HepG2 (cell line): ENCODE results near the gene TAF12. TPM values are rescaled to one million over a fixed set of nuclear protein-coding genes. Genes with fewer than 3 reads are reported as not detected.

Experiments used
- ATF7 ChIP-seq, 2 experiments: fragments of 450-650 bp in 1 of 2; sonication (generic) in 1 of 2; formaldehyde crosslinking in 1 of 2; IDR thresholded peaks; 2 replicates each; pipeline versions ENCODE4 v1.4.0 to v1.6.1; 2016 to 2020; ENCODE audit warnings: antibody characterized with exemption in 1 of 2, mild to moderate bottlenecking in 1 of 2, missing genetic modification reagents in 1 of 2
- ATF7-NPFF ChIP-seq: sonication (generic); formaldehyde crosslinking; IDR thresholded peaks from 2 replicates; pipeline ENCODE4 v1.8.1; 2023; ENCODE audit warnings: mild to moderate bottlenecking, low read depth, missing genetic modification reagents, moderate library complexity
- CREM ChIP-seq, 2 experiments: sonication (generic) in 1 of 2; formaldehyde crosslinking in 1 of 2; IDR thresholded peaks; 2 replicates each; pipeline versions ENCODE4 v1.4.0 to v1.6.1; 2016 to 2020; ENCODE audit warnings: antibody characterized with exemption in 1 of 2, mild to moderate bottlenecking in 1 of 2, missing genetic modification reagents in 1 of 2
- ETV5 ChIP-seq: IDR thresholded peaks from 2 replicates; pipeline ENCODE4 v1.6.1; 2018; ENCODE audit warnings: missing biosample characterization, missing genetic modification reagents, inconsistent platforms, borderline replicate concordance
- IKZF4 ChIP-seq: sonication (generic); formaldehyde crosslinking; IDR thresholded peaks from 2 replicates; pipeline ENCODE4 v1.5.1; 2020; ENCODE audit warnings: borderline replicate concordance, mild to moderate bottlenecking, low read depth, missing genetic modification reagents; ENCODE audit errors: not compliant biosample characterization
- PHB2 ChIP-seq: fragments of 450-650 bp; IDR thresholded peaks from 2 replicates; pipeline ENCODE4 v1.6.1; 2018; ENCODE audit not compliant: partially characterized antibody
- TSC22D2 ChIP-seq: sonication (generic); formaldehyde crosslinking; IDR thresholded peaks from 2 replicates; pipeline ENCODE4 v1.5.1; 2020; ENCODE audit warnings: missing genetic modification reagents, mild to moderate bottlenecking, borderline replicate concordance
- ZBTB20 ChIP-seq: sonication (generic); formaldehyde crosslinking; IDR thresholded peaks from 2 replicates; pipeline ENCODE4 v1.8.1; 2023; ENCODE audit warnings: missing genetic modification reagents, low read depth, mild to moderate bottlenecking, borderline replicate concordance
- ZBTB25 ChIP-seq: IDR thresholded peaks from 2 replicates; pipeline ENCODE4 v1.6.1; 2018; ENCODE audit warnings: missing genetic modification reagents
- ZNF513 ChIP-seq: sonication (generic); formaldehyde crosslinking; conservative IDR thresholded peaks from 2 replicates; pipeline ENCODE4 v1.5.0; 2020; ENCODE audit warnings: missing genetic modification reagents
- ZNF530 ChIP-seq: sonication (generic); formaldehyde crosslinking; IDR thresholded peaks from 2 replicates; pipeline ENCODE4 v1.5.0; 2020; ENCODE audit warnings: low read depth, mild to moderate bottlenecking, missing genetic modification reagents
- ZNF564 ChIP-seq: sonication (generic); formaldehyde crosslinking; IDR thresholded peaks from 2 replicates; pipeline ENCODE4 v1.8.1; 2023; ENCODE audit warnings: mild to moderate bottlenecking, missing genetic modification reagents
- ZSCAN20 ChIP-seq: sonication (generic); formaldehyde crosslinking; IDR thresholded peaks from 2 replicates; pipeline ENCODE4 v1.4.0; 2020; ENCODE audit warnings: missing genetic modification reagents, mild to moderate bottlenecking, borderline replicate concordance
- polyA plus RNA-seq, 8 experiments: library from polyadenylated mRNA; depleted of rRNA in 3 of 8; stranded (reverse) in 7 of 8; unstranded in 1 of 8; fragments of >200 nt; fragmentation: Illumina TruSeq in 4 of 8; extraction: Trizol in 4 of 8; gene quantifications; 2 replicates each; pipeline versions ENCODE4 v1.2.1 to v1.2.3, GENCODE V29; 2011 to 2016; ENCODE audit warnings: low read depth in 4 of 8, missing spikeins in 1 of 8, mixed read lengths in 1 of 8; ENCODE audit not compliant: insufficient read depth in 1 of 8
- total RNA-seq, 5 experiments: library from RNA; depleted of rRNA; stranded (reverse); fragments of >200 nt; fragmentation: Illumina TruSeq; extraction: Trizol; gene quantifications; 2 replicates each; pipeline ENCODE4 v1.2.3, GENCODE V29; 2016; ENCODE audit warnings: low read depth in 1 of 5
- TF ChIP-seq, protein P1 (sequence below): sonication (generic); formaldehyde crosslinking; IDR thresholded peaks from 2 replicates; pipeline ENCODE4 v1.8.1; 2023; ENCODE audit warnings: mild to moderate bottlenecking, inconsistent platforms, moderate library complexity, missing genetic modification reagents, borderline replicate concordance
- TF ChIP-seq, protein P2 (sequence below): IDR thresholded peaks from 2 replicates; pipeline ENCODE4 v1.6.1; 2016; ENCODE audit warnings: mild to moderate bottlenecking
- TF ChIP-seq, protein P3 (sequence below): sonication (generic); formaldehyde crosslinking; IDR thresholded peaks from 2 replicates; pipeline ENCODE4 v1.4.0; 2020; ENCODE audit warnings: missing genetic modification reagents

Gene TAF12
- total and polyA plus RNA-seq, 2 of the 13 experiments (the other 11 are each of a cell fraction or from before 2014, with no cell fraction given): 16.3 to 17.1 TPM

DNA sequence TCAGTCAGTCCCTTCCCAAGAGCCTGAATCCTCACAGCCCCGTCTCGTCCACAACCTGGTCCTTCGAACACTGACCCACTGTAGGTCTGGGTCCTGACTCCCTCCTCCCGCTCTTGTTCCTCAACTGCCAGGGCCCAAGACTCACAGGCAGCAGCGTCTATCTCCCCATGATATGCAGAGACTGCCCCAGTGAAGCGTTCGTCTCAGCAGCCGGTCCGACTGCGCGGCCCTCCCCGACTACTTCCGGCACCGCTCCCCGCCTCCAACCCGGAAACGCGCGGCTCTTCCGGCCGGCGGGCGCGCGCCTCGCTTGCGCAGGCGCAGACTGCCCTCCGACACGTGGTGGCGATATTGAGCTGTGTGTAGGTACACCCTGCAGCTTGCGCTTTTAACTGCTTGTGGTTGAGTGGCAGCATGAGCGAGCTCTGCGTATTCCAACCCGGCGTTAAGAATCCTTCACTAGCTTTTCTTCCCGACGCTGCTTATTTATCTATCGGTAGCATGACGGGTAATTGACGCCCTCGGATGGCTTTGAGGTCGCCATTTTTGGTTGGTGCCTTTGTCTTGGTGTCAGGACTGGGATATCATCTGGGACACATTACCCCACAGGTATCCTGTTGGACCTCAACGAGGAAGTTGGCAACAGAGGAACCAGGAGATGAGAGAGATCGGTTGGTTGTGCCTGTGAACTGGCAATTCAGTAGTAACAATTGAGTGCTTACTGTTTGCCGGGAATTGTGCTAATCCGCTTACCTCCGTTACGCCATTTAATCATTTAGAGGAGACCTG, at the start of gene TAF12 (continued):
- TF ChIP-seq ZBTB25 (CRISPR knock-in tag): peak; percentile 70
- peak; percentile 95 for TF ChIP-seq ETV5 (CRISPR knock-in tag)
- peak; percentile 44; the same call in 1 of the 2 replicates for TF ChIP-seq ZBTB20
- TF ChIP-seq, protein P1, sequence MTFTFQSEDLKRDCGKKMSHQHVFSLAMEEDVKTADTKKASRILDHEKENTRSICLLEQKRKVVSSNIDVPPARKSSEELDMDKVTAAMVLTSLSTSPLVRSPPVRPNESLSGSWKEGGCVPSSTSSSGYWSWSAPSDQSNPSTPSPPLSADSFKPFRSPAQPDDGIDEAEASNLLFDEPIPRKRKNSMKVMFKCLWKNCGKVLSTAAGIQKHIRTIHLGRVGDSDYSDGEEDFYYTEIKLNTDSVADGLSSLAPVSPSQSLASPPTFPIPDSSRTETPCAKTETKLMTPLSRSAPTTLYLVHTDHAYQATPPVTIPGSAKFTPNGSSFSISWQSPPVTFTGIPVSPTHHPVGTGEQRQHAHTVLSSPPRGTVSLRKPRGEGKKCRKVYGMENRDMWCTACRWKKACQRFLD (CRISPR knock-in tag): peak; percentile 71; the same call in 1 of the 2 replicates
- no peak for TF ChIP-seq ZNF530 (CRISPR knock-in tag)
- peak; percentile 80 for TF ChIP-seq ZNF564 (CRISPR knock-in tag)
- TF ChIP-seq ATF7-NPFF (CRISPR knock-in tag): peak; percentile 82; the same call in 1 of the 2 replicates
- TF ChIP-seq TSC22D2 (CRISPR knock-in tag): peak; percentile 50; the same call in 1 of the 2 replicates
- TF ChIP-seq, protein P2, sequence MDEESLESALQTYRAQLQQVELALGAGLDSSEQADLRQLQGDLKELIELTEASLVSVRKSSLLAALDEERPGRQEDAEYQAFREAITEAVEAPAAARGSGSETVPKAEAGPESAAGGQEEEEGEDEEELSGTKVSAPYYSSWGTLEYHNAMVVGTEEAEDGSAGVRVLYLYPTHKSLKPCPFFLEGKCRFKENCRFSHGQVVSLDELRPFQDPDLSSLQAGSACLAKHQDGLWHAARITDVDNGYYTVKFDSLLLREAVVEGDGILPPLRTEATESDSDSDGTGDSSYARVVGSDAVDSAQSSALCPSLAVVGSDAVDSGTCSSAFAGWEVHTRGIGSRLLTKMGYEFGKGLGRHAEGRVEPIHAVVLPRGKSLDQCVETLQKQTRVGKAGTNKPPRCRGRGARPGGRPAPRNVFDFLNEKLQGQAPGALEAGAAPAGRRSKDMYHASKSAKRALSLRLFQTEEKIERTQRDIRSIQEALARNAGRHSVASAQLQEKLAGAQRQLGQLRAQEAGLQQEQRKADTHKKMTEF: peak; percentile 95
- peak; percentile 41 for TF ChIP-seq CREM (IDR thresholded peaks at IDR 0.05)
- TF ChIP-seq CREM (CRISPR knock-in tag; IDR thresholded peaks at IDR 0.05): no peak
- TF ChIP-seq, protein P3, sequence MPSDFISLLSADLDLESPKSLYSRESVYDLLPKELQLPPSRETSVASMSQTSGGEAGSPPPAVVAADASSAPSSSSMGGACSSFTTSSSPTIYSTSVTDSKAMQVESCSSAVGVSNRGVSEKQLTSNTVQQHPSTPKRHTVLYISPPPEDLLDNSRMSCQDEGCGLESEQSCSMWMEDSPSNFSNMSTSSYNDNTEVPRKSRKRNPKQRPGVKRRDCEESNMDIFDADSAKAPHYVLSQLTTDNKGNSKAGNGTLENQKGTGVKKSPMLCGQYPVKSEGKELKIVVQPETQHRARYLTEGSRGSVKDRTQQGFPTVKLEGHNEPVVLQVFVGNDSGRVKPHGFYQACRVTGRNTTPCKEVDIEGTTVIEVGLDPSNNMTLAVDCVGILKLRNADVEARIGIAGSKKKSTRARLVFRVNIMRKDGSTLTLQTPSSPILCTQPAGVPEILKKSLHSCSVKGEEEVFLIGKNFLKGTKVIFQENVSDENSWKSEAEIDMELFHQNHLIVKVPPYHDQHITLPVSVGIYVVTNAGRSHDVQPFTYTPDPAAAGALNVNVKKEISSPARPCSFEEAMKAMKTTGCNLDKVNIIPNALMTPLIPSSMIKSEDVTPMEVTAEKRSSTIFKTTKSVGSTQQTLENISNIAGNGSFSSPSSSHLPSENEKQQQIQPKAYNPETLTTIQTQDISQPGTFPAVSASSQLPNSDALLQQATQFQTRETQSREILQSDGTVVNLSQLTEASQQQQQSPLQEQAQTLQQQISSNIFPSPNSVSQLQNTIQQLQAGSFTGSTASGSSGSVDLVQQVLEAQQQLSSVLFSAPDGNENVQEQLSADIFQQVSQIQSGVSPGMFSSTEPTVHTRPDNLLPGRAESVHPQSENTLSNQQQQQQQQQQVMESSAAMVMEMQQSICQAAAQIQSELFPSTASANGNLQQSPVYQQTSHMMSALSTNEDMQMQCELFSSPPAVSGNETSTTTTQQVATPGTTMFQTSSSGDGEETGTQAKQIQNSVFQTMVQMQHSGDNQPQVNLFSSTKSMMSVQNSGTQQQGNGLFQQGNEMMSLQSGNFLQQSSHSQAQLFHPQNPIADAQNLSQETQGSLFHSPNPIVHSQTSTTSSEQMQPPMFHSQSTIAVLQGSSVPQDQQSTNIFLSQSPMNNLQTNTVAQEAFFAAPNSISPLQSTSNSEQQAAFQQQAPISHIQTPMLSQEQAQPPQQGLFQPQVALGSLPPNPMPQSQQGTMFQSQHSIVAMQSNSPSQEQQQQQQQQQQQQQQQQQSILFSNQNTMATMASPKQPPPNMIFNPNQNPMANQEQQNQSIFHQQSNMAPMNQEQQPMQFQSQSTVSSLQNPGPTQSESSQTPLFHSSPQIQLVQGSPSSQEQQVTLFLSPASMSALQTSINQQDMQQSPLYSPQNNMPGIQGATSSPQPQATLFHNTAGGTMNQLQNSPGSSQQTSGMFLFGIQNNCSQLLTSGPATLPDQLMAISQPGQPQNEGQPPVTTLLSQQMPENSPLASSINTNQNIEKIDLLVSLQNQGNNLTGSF (CRISPR knock-in tag): 0 out of 2 replicates have a peak, but pooled peaks have one; percentile 43
- no peak for TF ChIP-seq IKZF4 (CRISPR knock-in tag)
- TF ChIP-seq ATF7 (IDR thresholded peaks at IDR 0.05): no peak
- TF ChIP-seq ATF7 (CRISPR knock-in tag; IDR thresholded peaks at IDR 0.05): peak; percentile 77; the same call in 1 of the 2 replicates
- TF ChIP-seq ZNF513: no peak
- TF ChIP-seq PHB2: no peak
- peak; percentile 78; the same call in 1 of the 2 replicates for TF ChIP-seq ZSCAN20
